ENCODE data around the gene CRYBB1. TPM values are rescaled to one million over a fixed set of nuclear protein-coding genes. Genes with fewer than 3 reads are reported as not detected.

Gene CRYBB1
- total RNA-seq, 4 donors from 2014 or later = 1.1 to 6.4 TPM; not detected in 2

DNA sequence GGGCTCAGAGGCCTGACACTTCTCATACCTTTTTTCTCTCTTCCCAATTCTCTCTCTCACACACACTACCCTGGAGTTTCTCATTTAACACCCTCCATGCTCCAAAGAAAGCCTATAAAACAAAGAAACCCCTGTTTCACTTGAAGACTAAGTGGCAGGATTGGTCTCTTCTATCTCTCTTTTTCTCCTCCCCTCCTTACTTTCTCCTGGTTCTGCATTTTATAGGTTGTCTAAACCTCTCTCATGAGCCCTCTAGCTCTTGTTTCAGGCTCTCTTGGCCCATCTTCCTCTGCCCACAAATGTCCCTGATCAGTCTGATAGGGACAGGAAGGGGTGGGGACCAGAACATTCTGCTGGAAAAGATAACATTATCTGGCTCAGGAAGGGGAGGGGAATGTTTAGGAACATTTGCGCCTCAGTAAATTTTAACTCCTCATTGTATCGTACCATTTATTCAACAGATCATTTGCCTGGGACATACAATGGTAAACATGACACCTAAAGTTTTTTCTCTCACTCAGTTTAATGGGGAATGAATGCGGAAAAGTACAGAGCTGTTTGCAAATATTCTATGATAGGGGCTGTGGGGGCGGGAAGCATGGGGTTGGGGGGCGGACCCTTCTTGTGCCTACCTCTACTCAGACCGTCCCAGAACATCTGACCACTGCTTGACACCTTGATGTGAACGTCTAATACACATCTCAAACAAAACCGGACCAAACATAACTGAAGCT, 14.8 kb upstream of the CRYBB1 start:
- Histone ChIP-seq H3K36me3 (no peaks in the 10 kb centered on the region), H3K9me3 (no peaks in the 10 kb centered on the region), H3K27ac (no peak overlapping the region), H3K4me1 (peaks cover 0 to 8% (median 2%) of the 10 kb centered on the region in 4 donors), H3K27me3 (no peaks in the 10 kb centered on the region), H3K4me3 (no peak overlapping the region)
- DNase-seq = no peak
- in situ Hi-C loops (cut with MboI; ENCODE audit: low pct_ligation_motif_present in 1 of 4, low pct_unique_long_range_greater_than_20kb in 1 of 4, low sequenced_read_pairs in 3 of 4) (no loop called here), intact Hi-C loops (cut with DNase I; ENCODE audit: low total_unique reads) (no loop called here)
- 67 to 68% methylated on average over 8 of the region's 8 CpGs for WGBS, 2 donors (ENCODE audit: low coverage in 1 of 2)
- TF ChIP-seq, protein P1, sequence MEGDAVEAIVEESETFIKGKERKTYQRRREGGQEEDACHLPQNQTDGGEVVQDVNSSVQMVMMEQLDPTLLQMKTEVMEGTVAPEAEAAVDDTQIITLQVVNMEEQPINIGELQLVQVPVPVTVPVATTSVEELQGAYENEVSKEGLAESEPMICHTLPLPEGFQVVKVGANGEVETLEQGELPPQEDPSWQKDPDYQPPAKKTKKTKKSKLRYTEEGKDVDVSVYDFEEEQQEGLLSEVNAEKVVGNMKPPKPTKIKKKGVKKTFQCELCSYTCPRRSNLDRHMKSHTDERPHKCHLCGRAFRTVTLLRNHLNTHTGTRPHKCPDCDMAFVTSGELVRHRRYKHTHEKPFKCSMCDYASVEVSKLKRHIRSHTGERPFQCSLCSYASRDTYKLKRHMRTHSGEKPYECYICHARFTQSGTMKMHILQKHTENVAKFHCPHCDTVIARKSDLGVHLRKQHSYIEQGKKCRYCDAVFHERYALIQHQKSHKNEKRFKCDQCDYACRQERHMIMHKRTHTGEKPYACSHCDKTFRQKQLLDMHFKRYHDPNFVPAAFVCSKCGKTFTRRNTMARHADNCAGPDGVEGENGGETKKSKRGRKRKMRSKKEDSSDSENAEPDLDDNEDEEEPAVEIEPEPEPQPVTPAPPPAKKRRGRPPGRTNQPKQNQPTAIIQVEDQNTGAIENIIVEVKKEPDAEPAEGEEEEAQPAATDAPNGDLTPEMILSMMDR (IDR thresholded peaks at IDR 0.05) = no peak
- TF ChIP-seq EP300 (IDR thresholded peaks at IDR 0.05; ENCODE audit: low read depth) (no peak), POLR2AphosphoS5 (IDR thresholded peaks at IDR 0.05) (no peak), POLR2A (IDR thresholded peaks at IDR 0.05) (no peak)

DNA sequence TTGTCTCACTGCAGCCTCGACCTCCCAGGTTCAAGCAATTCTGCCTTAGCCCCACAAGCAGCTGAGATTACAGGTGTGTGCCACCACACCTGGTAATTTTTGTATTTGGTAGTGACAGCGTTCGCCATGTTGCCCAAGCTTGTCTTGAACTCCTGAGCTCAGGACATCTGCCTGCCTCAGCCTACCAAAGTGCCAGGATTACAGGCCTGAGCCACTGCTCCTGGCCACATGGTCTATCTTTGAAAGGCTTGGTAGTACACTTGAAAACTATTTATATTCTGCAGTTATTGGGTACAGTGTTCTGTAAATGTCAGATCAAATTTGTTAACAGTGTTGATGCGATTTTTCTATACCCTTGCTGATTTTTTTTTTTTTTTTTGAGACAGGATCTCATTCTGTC, 13.5 kb upstream of the CRYBB1 start:
- in situ Hi-C loops (cut with MboI; ENCODE audit: low pct_ligation_motif_present in 1 of 4, low pct_unique_long_range_greater_than_20kb in 1 of 4, low sequenced_read_pairs in 3 of 4) (no loop called here), intact Hi-C loops (cut with DNase I; ENCODE audit: low total_unique reads) (no loop called here)
- H3K27me3 ChIP-seq = no peaks in the 10 kb centered on the region
- peaks cover 0 to 8% (median 3%) of the 10 kb centered on the region in 4 donors for H3K4me1 ChIP-seq
- no peaks in the 10 kb centered on the region for H3K36me3 ChIP-seq
- DNase-seq = no peak
- no peaks in the 10 kb centered on the region for H3K9me3 ChIP-seq
- no peak overlapping the region for H3K4me3 ChIP-seq
- H3K27ac ChIP-seq = no peak overlapping the region
- WGBS, 2 donors (ENCODE audit: low coverage in 1 of 2) = 89 to 100% methylated on average over 1 to 4 of the region's 4 CpGs
- no peak for TF ChIP-seq POLR2AphosphoS5 (IDR thresholded peaks at IDR 0.05)
- TF ChIP-seq EP300 (IDR thresholded peaks at IDR 0.05; ENCODE audit: low read depth) = no peak
- TF ChIP-seq, protein P1 (IDR thresholded peaks at IDR 0.05) = no peak
- TF ChIP-seq POLR2A (IDR thresholded peaks at IDR 0.05) = no peak

DNA sequence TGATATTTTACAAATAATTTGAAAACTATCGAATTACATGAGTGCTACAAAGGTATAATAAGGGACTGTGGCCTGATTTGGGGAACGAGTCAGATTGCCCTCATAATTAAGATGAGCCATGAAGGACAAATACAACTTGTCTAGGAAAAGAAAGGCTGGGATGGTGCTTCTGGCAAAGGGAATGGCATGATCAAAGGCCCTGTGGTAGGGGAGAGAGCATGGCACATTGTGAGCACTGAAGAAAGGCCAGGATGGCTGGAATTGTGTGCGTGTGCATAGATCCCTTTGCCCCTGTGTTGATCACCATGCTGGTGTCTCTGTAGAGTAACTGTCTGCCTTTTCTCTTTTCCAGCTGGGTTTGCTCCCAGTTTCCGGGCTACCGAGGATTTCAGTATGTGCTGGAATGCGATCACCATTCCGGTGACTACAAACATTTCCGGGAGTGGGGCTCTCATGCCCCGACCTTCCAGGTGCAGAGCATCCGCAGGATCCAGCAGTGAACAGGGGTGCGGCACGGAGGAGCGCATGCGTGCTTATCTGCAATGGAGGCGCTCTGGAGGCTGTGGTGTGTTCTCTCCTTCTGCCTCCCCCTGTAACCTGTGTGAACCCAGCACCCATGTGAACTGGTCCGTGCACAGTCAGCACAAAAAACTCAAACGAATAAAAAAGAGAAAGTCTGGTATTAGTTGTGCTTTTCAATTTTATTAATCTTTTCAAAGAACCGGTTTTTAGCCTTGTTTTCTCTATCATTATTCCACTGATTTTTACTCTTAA, 12.3 kb upstream of the CRYBB1 start:
- Histone ChIP-seq H3K9me3 (no peaks in the 10 kb centered on the region), H3K4me3 (no peak overlapping the region), H3K27me3 (no peaks in the 10 kb centered on the region), H3K27ac (no peak overlapping the region), H3K4me1 (peaks cover 0 to 8% (median 3%) of the 10 kb centered on the region in 4 donors), H3K36me3 (no peaks in the 10 kb centered on the region)
- WGBS, 2 donors (ENCODE audit: low coverage in 1 of 2) = 83 to 90% methylated on average over 4 to 18 of the region's 18 CpGs
- no peak for DNase-seq
- intact Hi-C loops (cut with DNase I; ENCODE audit: low total_unique reads) = no loop called here
- in situ Hi-C loops (cut with MboI; ENCODE audit: low pct_ligation_motif_present in 1 of 4, low pct_unique_long_range_greater_than_20kb in 1 of 4, low sequenced_read_pairs in 3 of 4) = no loop called here
- TF ChIP-seq POLR2A (IDR thresholded peaks at IDR 0.05) (no peak), POLR2AphosphoS5 (IDR thresholded peaks at IDR 0.05) (no peak), EP300 (IDR thresholded peaks at IDR 0.05; ENCODE audit: low read depth) (no peak)
- TF ChIP-seq, protein P1 (IDR thresholded peaks at IDR 0.05) = no peak

DNA sequence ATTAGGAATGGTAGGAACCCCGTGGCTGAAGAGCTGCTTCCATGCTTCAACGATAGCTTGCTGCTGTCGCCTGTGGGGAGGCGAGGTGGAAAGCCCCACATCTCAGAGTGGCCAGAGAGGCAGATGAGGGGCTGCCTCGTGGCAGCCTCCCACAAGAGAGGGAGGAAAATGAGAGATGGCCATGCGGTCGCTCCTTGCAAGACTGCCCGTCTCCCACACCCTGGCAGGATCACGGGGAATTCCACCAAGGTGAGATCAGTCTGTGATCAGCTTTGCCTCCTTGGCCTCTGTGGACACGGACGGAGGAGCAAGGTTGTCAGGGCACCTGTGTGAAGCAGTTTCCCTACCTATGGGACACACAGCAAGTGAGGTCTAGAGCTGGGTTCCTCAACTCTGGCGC, 7.0 kb upstream of the CRYBB1 start:
- Histone ChIP-seq H3K27me3 (no peaks in the 10 kb centered on the region), H3K9me3 (no peaks in the 10 kb centered on the region), H3K36me3 (no peaks in the 10 kb centered on the region), H3K4me1 (peaks cover 0 to 8% (median 3%) of the 10 kb centered on the region in 4 donors), H3K4me3 (no peak overlapping the region), H3K27ac (no peak overlapping the region)
- TF ChIP-seq, protein P1 (IDR thresholded peaks at IDR 0.05) = no peak
- TF ChIP-seq EP300 (IDR thresholded peaks at IDR 0.05; ENCODE audit: low read depth) (no peak), POLR2A (IDR thresholded peaks at IDR 0.05) (no peak), POLR2AphosphoS5 (IDR thresholded peaks at IDR 0.05) (no peak)
- in situ Hi-C loops (cut with MboI; ENCODE audit: low pct_ligation_motif_present in 1 of 4, low pct_unique_long_range_greater_than_20kb in 1 of 4, low sequenced_read_pairs in 3 of 4) (no loop called here), intact Hi-C loops (cut with DNase I; ENCODE audit: low total_unique reads) (no loop called here)
- no peak for DNase-seq
- WGBS, 2 donors (ENCODE audit: low coverage in 1 of 2) = 79% methylated on average over 12 of the region's 12 CpGs; no CpG with 5 or more reads in 1 of the 2 donors

Measured in transverse colon (tissue), 4 donors.